ENCODE results near the gene IRF3. TPM values are rescaled to one million over a fixed set of nuclear protein-coding genes. Genes with fewer than 3 reads are reported as not detected.
A peak's percentile ranks its signal among the peaks of the same experiment; 100 is the strongest.

The IRF3 gene
- total RNA-seq, 1 experiment from 2014 or later: 205 TPM

DNA sequence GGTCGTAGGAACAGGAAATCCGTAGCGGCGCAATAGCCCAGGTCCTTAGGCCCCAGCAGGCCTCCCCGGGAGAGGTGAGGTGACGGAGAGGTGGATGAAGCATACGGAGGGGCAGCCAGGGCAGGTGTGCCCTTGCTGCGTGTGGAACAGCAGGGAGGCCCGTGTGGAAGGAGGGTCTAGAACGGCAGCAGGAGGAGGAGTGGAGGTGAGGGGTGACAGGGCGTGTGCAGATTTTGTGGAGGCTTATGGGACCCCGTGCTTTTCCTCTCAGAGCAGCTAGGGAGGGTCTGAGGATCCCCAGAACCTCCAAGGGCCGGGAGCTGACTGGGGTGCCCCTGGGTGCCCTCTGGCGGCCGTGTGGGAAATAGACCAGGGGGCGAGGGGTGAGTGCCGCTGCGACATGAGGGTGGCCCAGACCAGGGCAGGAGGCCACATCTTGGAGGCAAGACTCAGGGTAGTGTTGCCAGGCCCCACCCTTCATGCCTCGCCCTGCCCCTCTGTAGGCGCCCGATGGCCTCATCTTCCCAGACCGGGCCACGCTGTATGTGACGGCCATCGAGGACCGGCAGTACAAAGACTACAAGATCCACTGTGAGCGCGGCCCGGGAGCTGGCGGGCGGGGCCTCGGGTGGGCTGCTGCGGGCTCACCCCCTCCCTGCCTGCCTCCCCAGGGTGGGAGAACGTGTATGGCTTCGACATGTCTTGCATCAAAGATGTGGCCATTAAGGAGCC lies 18.8 kb upstream of the IRF3 start:
- Histone ChIP-seq H2BK15ac (ENCODE audit: low read depth, low read length) (no peak overlapping the region), H3K14ac (ENCODE audit: insufficient read depth, low read length) (no peak overlapping the region), H3K4ac (ENCODE audit: low read depth, low read length) (no peak overlapping the region), H3T11ph (ENCODE audit: low read length) (no peak overlapping the region), H3K23me2 (ENCODE audit: insufficient read length, low read depth, low read length, poor library complexity, severe bottlenecking) (no peaks in the 10 kb centered on the region), H3K27ac (ENCODE audit: insufficient read length, low read depth, low read length) (no peak overlapping the region), H4K5ac (ENCODE audit: insufficient read length, low read depth, low read length) (no peak overlapping the region), H2BK20ac (ENCODE audit: low read depth, low read length, poor library complexity, severe bottlenecking) (no peak overlapping the region), H3K18ac (ENCODE audit: insufficient read length, low read depth, low read length) (no peak overlapping the region), H2BK5ac (ENCODE audit: insufficient read length, low read length) (no peak overlapping the region), H3K79me1 (ENCODE audit: insufficient read depth, low read depth, low read length, poor library complexity, severe bottlenecking) (peaks cover 2% of the 10 kb centered on the region), H4K20me1 (ENCODE audit: control insufficient read depth, insufficient read depth, insufficient read length) (no peaks in the 10 kb centered on the region), H2AK5ac (ENCODE audit: insufficient read length, low read length) (no peak overlapping the region), H3K9me3 (ENCODE audit: control insufficient read depth, low read depth, low read length) (no peaks in the 10 kb centered on the region), H3K4me2 (ENCODE audit: insufficient read depth, insufficient read length, low read length) (no peak overlapping the region), H2BK12ac (ENCODE audit: insufficient read length, low read depth, low read length) (no peak overlapping the region), H3K9ac (ENCODE audit: extremely low read depth, insufficient read length, low read length) (no peak overlapping the region), H4K91ac (ENCODE audit: insufficient read length, low read depth, low read length) (no peak overlapping the region), H2AFZ (ENCODE audit: low read length) (no peak overlapping the region), H4K8ac (replicated peaks; ENCODE audit: insufficient read length, low read depth, low read length) (no peak overlapping the region), H3K79me2 (ENCODE audit: insufficient read depth, low read length) (peaks cover 5% of the 10 kb centered on the region; the same call in 1 of the 2 replicates), H3K56ac (ENCODE audit: insufficient read length, low read depth, low read length) (no peak overlapping the region), H3K23ac (ENCODE audit: insufficient read length, low read depth, low read length) (no peak overlapping the region), H2BK120ac (ENCODE audit: low read depth, low read length, poor library complexity, severe bottlenecking) (no peak overlapping the region), H3K27me3 (ENCODE audit: insufficient read depth, low read length) (no peaks in the 10 kb centered on the region), H3K4me1 (ENCODE audit: insufficient read depth, low read length) (peaks cover 10% of the 10 kb centered on the region; the same call in 1 of the 2 replicates)
- WGBS (ENCODE audit: extremely low coverage, insufficient read length, low lambda C conversion rate): no CpG with 5 or more reads among the region's 35 CpGs
- Mint-ChIP-seq H3K27me3 (ENCODE audit: low read depth) (no peaks in the 10 kb centered on the region; the same call in 1 of the 2 replicates), H3K4me1 (peaks cover 31 to 58% of the 10 kb centered on the region in 2 experiments), H3K4me3 (peak overlapping the region in 1 of 2 experiments; percentile 46; a peak in 1 of 5 replicates), H3K9me3 (no peaks in the 10 kb centered on the region; a peak in 2 of 5 replicates), H3K36me3 (ENCODE audit: insufficient read depth in 1 of 3, low read depth in 3 of 3) (peaks cover 46 to 76% (median 63%) of the 10 kb centered on the region in 3 experiments), H3K27ac (peak overlapping the region; percentile 11 to 88 (median 49); a peak in 2 of 7 replicates)
- TF ChIP-seq, protein P1, sequence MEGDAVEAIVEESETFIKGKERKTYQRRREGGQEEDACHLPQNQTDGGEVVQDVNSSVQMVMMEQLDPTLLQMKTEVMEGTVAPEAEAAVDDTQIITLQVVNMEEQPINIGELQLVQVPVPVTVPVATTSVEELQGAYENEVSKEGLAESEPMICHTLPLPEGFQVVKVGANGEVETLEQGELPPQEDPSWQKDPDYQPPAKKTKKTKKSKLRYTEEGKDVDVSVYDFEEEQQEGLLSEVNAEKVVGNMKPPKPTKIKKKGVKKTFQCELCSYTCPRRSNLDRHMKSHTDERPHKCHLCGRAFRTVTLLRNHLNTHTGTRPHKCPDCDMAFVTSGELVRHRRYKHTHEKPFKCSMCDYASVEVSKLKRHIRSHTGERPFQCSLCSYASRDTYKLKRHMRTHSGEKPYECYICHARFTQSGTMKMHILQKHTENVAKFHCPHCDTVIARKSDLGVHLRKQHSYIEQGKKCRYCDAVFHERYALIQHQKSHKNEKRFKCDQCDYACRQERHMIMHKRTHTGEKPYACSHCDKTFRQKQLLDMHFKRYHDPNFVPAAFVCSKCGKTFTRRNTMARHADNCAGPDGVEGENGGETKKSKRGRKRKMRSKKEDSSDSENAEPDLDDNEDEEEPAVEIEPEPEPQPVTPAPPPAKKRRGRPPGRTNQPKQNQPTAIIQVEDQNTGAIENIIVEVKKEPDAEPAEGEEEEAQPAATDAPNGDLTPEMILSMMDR (conservative IDR thresholded peaks at IDR 0.05): peak; percentile 66
- peak; percentile 68 for DNase-seq
